Liver (tissue), 9 donors: ENCODE measurements around the gene CMIP. TPM values are rescaled to one million over a fixed set of nuclear protein-coding genes. Genes with fewer than 3 reads are reported as not detected.
A peak's percentile ranks its signal among the peaks of the same experiment; 100 is the strongest.

ENCODE experiments used
- DNase-seq: peaks from one replicate; pipeline ENCODE4 v3.0.0-alpha.2; 2017; ENCODE audit warnings: low spot score
- H3K27ac ChIP-seq, 2 donors: one replicate each; pipeline ENCODE4 v1.7.0; 2013; ENCODE audit warnings: inconsistent platforms in 2 of 2, low read length in 2 of 2, control low read depth in 1 of 2, low read depth in 1 of 2, mild to moderate bottlenecking in 1 of 2
- H3K27me3 ChIP-seq, 4 donors: one replicate each; pipeline versions ENCODE4 v1.6.1 to v1.7.0; 2013; ENCODE audit warnings: low read length in 3 of 4, inconsistent platforms in 1 of 4, mild to moderate bottlenecking in 1 of 4, moderate library complexity in 1 of 4; ENCODE audit not compliant: control insufficient read depth in 4 of 4, insufficient read depth in 4 of 4
- H3K36me3 ChIP-seq, 4 donors: one replicate each; pipeline versions ENCODE4 v1.6.1 to v1.7.0; 2013; ENCODE audit warnings: low read length in 3 of 4, mild to moderate bottlenecking in 3 of 4, low read depth in 1 of 4, moderate library complexity in 1 of 4; ENCODE audit not compliant: control insufficient read depth in 4 of 4, insufficient read depth in 3 of 4
- H3K4me1 ChIP-seq, 4 donors: one replicate each; pipeline versions ENCODE4 v1.6.1 to v1.7.0; 2013; ENCODE audit warnings: low read length in 3 of 4, mild to moderate bottlenecking in 3 of 4, moderate library complexity in 1 of 4; ENCODE audit not compliant: control insufficient read depth in 4 of 4, insufficient read depth in 4 of 4
- H3K4me3 ChIP-seq, 3 donors: one replicate each; pipeline versions ENCODE4 v1.6.1 to v1.7.0; 2013; ENCODE audit warnings: low read length in 3 of 3, control low read depth in 1 of 3, low read depth in 1 of 3, mild to moderate bottlenecking in 1 of 3
- H3K9ac ChIP-seq, 2 donors: one replicate each; pipeline ENCODE4 v1.7.0; 2013; ENCODE audit warnings: low read length in 2 of 2, mild to moderate bottlenecking in 2 of 2, moderate library complexity in 2 of 2, control low read depth in 1 of 2, low read depth in 1 of 2
- H3K9me3 ChIP-seq, 4 donors: one replicate each; pipeline versions ENCODE4 v1.6.1 to v1.7.0; 2013; ENCODE audit warnings: low read length in 3 of 4; ENCODE audit not compliant: control insufficient read depth in 4 of 4
- ATF3 ChIP-seq: IDR thresholded peaks from 2 replicates; pipeline ENCODE4 v1.6.1; 2016; ENCODE audit warnings: antibody characterized with exemption
- EGR1 ChIP-seq, 2 donors: IDR thresholded peaks; 2 replicates each; pipeline ENCODE4 v1.6.1; 2016 to 2018; ENCODE audit warnings: antibody characterized with exemption in 2 of 2, low read depth in 2 of 2
- FOXA1 ChIP-seq: IDR thresholded peaks from 2 replicates; pipeline ENCODE4 v1.6.1; 2016; ENCODE audit warnings: antibody characterized with exemption
- FOXA2 ChIP-seq: IDR thresholded peaks from 2 replicates; pipeline ENCODE4 v1.6.1; 2016; ENCODE audit warnings: antibody characterized with exemption
- GABPA ChIP-seq, 2 donors: IDR thresholded peaks in 1 of 2; conservative IDR thresholded peaks in 1 of 2; 2 replicates each; pipeline ENCODE4 v1.6.1; 2016; ENCODE audit warnings: antibody characterized with exemption in 2 of 2, mild to moderate bottlenecking in 1 of 2, moderate library complexity in 1 of 2
- HNF4A ChIP-seq, 2 donors: conservative IDR thresholded peaks; 2 replicates each; pipeline ENCODE4 v1.6.1; 2016; ENCODE audit warnings: antibody characterized with exemption in 2 of 2, mild to moderate bottlenecking in 2 of 2
- HNF4G ChIP-seq: IDR thresholded peaks from 2 replicates; pipeline ENCODE4 v1.6.1; 2016; ENCODE audit warnings: antibody characterized with exemption
- JUND ChIP-seq, 2 donors: IDR thresholded peaks; 2 replicates each; pipeline ENCODE4 v1.6.1; 2016; ENCODE audit warnings: antibody characterized with exemption in 2 of 2
- NR2F2 ChIP-seq: IDR thresholded peaks from 2 replicates; pipeline ENCODE4 v1.6.1; 2016; ENCODE audit warnings: antibody characterized with exemption
- RAD21 ChIP-seq, 2 donors: IDR thresholded peaks; 2 replicates each; pipeline ENCODE4 v1.6.1; 2016; ENCODE audit warnings: antibody characterized with exemption in 2 of 2, mild to moderate bottlenecking in 2 of 2
- RXRA ChIP-seq, 2 donors: IDR thresholded peaks; 2 replicates each; pipeline ENCODE4 v1.6.1; 2017 to 2018; ENCODE audit warnings: antibody characterized with exemption in 2 of 2, mild to moderate bottlenecking in 1 of 2
- SP1 ChIP-seq: IDR thresholded peaks from 2 replicates; pipeline ENCODE4 v1.6.1; 2018; ENCODE audit warnings: antibody characterized with exemption, mild to moderate bottlenecking
- TAF1 ChIP-seq: conservative IDR thresholded peaks from 2 replicates; pipeline ENCODE4 v1.6.1; 2016; ENCODE audit warnings: antibody characterized with exemption, mild to moderate bottlenecking
- YY1 ChIP-seq: IDR thresholded peaks from 2 replicates; pipeline ENCODE4 v1.6.1; 2016; ENCODE audit warnings: antibody characterized with exemption, mild to moderate bottlenecking
- WGBS: extraction: QIAGEN DNeasy Blood & Tissue Kit; methylation state at CpG from one replicate; pipeline ENCODE4 v1.1.7; 2013; 5-methylcytosine and 5-hydroxymethylcytosine counted together
- polyA plus RNA-seq, 2 donors: library from polyadenylated mRNA; stranded (reverse) in 1 of 2; unstranded in 1 of 2; fragments of 200-250 nt in 1 of 2; fragments of >200 nt in 1 of 2; fragmentation: Nextera tagmentation in 1 of 2; extraction: Ambion mirVana in 1 of 2; gene quantifications; one replicate each; pipeline versions ENCODE4 v1.2.1 to v1.2.3, GENCODE V29; 2013 to 2015
- total RNA-seq, 2 donors: library from RNA; depleted of rRNA; stranded (reverse); fragments of >200 nt; gene quantifications; one replicate each; pipeline ENCODE4 v1.2.3, GENCODE V29; 2014
- TF ChIP-seq, protein P1 (sequence below): fragments of 150-350 bp; IDR thresholded peaks from 2 replicates; pipeline ENCODE4 v1.5.1; 2017; ENCODE audit warnings: improper control_type of control experiment, low read depth, low read length; ENCODE audit not compliant: missing input control
- TF ChIP-seq, protein P2 (sequence below): IDR thresholded peaks from 2 replicates; pipeline ENCODE4 v1.6.1; 2016; ENCODE audit warnings: antibody characterized with exemption, mild to moderate bottlenecking
- TF ChIP-seq, protein P3 (sequence below): IDR thresholded peaks from 2 replicates; pipeline ENCODE4 v1.6.1; 2016; ENCODE audit warnings: antibody characterized with exemption
- TF ChIP-seq, protein P4 (sequence below): IDR thresholded peaks from 2 replicates; pipeline ENCODE4 v1.6.1; 2016; ENCODE audit warnings: antibody characterized with exemption
- donor health status: healthy.
- donor health status: healthy.
- donor health status: healthy.
- donor health status: healthy.
- donor health status: healthy.

CMIP gene
- total and polyA plus RNA-seq, 4 donors, result 1.7 to 15.6 (median 10.1) TPM

GRCh38 chr16:81558444-81559175 lies 114.0 kb downstream of the CMIP start:
- no peak overlapping the region for H3K27ac ChIP-seq
- no peak overlapping the region for H3K4me3 ChIP-seq
- WGBS, result 44% methylated on average over 16 of the region's 16 CpGs
- H3K9me3 ChIP-seq, result no peaks in the 10 kb centered on the region
- DNase-seq, result no peak
- peaks cover 8 to 31% (median 19%) of the 10 kb centered on the region in 4 donors for H3K4me1 ChIP-seq
- peak in 1 of 2 donors; percentile 11 for TF ChIP-seq JUND (IDR thresholded peaks at IDR 0.05)
- TF ChIP-seq EGR1 (IDR thresholded peaks at IDR 0.05; ENCODE audit: low read depth in 2 of 2), result no peak
- peak in 1 of 2 donors; percentile 17 for TF ChIP-seq RAD21 (IDR thresholded peaks at IDR 0.05)
- TF ChIP-seq GABPA (IDR thresholded peaks at IDR 0.05 in 1 of 2, conservative IDR thresholded peaks at IDR 0.05 in 1 of 2), result no peak
- TF ChIP-seq, protein P1, sequence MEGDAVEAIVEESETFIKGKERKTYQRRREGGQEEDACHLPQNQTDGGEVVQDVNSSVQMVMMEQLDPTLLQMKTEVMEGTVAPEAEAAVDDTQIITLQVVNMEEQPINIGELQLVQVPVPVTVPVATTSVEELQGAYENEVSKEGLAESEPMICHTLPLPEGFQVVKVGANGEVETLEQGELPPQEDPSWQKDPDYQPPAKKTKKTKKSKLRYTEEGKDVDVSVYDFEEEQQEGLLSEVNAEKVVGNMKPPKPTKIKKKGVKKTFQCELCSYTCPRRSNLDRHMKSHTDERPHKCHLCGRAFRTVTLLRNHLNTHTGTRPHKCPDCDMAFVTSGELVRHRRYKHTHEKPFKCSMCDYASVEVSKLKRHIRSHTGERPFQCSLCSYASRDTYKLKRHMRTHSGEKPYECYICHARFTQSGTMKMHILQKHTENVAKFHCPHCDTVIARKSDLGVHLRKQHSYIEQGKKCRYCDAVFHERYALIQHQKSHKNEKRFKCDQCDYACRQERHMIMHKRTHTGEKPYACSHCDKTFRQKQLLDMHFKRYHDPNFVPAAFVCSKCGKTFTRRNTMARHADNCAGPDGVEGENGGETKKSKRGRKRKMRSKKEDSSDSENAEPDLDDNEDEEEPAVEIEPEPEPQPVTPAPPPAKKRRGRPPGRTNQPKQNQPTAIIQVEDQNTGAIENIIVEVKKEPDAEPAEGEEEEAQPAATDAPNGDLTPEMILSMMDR, result no peak
- TF ChIP-seq RXRA (IDR thresholded peaks at IDR 0.05), result peak; percentile 12 to 43
- TF ChIP-seq SP1, result peak; percentile 17
- no peak for TF ChIP-seq ATF3
- TF ChIP-seq, protein P2, sequence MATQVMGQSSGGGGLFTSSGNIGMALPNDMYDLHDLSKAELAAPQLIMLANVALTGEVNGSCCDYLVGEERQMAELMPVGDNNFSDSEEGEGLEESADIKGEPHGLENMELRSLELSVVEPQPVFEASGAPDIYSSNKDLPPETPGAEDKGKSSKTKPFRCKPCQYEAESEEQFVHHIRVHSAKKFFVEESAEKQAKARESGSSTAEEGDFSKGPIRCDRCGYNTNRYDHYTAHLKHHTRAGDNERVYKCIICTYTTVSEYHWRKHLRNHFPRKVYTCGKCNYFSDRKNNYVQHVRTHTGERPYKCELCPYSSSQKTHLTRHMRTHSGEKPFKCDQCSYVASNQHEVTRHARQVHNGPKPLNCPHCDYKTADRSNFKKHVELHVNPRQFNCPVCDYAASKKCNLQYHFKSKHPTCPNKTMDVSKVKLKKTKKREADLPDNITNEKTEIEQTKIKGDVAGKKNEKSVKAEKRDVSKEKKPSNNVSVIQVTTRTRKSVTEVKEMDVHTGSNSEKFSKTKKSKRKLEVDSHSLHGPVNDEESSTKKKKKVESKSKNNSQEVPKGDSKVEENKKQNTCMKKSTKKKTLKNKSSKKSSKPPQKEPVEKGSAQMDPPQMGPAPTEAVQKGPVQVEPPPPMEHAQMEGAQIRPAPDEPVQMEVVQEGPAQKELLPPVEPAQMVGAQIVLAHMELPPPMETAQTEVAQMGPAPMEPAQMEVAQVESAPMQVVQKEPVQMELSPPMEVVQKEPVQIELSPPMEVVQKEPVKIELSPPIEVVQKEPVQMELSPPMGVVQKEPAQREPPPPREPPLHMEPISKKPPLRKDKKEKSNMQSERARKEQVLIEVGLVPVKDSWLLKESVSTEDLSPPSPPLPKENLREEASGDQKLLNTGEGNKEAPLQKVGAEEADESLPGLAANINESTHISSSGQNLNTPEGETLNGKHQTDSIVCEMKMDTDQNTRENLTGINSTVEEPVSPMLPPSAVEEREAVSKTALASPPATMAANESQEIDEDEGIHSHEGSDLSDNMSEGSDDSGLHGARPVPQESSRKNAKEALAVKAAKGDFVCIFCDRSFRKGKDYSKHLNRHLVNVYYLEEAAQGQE, result no peak
- no peak for TF ChIP-seq FOXA1
- peak; percentile 58 for TF ChIP-seq FOXA2
- TF ChIP-seq HNF4A (conservative IDR thresholded peaks at IDR 0.05), result peak; percentile 75 to 84
- TF ChIP-seq HNF4G, result no peak
- TF ChIP-seq, protein P3, sequence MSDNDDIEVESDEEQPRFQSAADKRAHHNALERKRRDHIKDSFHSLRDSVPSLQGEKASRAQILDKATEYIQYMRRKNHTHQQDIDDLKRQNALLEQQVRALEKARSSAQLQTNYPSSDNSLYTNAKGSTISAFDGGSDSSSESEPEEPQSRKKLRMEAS, result peak; percentile 26
- no peak for TF ChIP-seq NR2F2
- TF ChIP-seq TAF1, result no peak
- TF ChIP-seq, protein P4, sequence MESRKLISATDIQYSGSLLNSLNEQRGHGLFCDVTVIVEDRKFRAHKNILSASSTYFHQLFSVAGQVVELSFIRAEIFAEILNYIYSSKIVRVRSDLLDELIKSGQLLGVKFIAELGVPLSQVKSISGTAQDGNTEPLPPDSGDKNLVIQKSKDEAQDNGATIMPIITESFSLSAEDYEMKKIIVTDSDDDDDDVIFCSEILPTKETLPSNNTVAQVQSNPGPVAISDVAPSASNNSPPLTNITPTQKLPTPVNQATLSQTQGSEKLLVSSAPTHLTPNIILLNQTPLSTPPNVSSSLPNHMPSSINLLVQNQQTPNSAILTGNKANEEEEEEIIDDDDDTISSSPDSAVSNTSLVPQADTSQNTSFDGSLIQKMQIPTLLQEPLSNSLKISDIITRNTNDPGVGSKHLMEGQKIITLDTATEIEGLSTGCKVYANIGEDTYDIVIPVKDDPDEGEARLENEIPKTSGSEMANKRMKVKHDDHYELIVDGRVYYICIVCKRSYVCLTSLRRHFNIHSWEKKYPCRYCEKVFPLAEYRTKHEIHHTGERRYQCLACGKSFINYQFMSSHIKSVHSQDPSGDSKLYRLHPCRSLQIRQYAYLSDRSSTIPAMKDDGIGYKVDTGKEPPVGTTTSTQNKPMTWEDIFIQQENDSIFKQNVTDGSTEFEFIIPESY, result no peak
- TF ChIP-seq YY1, result no peak
- no peaks in the 10 kb centered on the region for H3K27me3 ChIP-seq
- no peak overlapping the region for H3K9ac ChIP-seq
- no peaks in the 10 kb centered on the region for H3K36me3 ChIP-seq
